Upper lobe of right lung (tissue), 1 donor: Measurements from ENCODE around the gene MORN5. TPM values are rescaled to one million over a fixed set of nuclear protein-coding genes. Genes with fewer than 3 reads are reported as not detected.

ENCODE experiments used
- ATAC-seq: fragments of 200-7000 bp; cut with Tn5 transposase; one replicate; pipeline ENCODE4 v1.9.1; 2020; ENCODE audit warnings: mild to moderate bottlenecking, moderate library complexity
- DNase-seq: peaks from one replicate; pipeline ENCODE4 v3.0.0-alpha.2; 2020
- H3K27ac ChIP-seq: fragments of 200-600 bp; one replicate; pipeline ENCODE4 v1.8.0; 2022
- H3K27me3 ChIP-seq: fragments of 200-600 bp; one replicate; pipeline ENCODE4 v1.8.0; 2022; ENCODE audit warnings: mild to moderate bottlenecking
- H3K36me3 ChIP-seq: fragments of 200-600 bp; one replicate; pipeline ENCODE4 v1.8.0; 2022
- H3K4me1 ChIP-seq: fragments of 200-600 bp; one replicate; pipeline ENCODE4 v1.8.0; 2022
- H3K4me3 ChIP-seq: fragments of 200-600 bp; one replicate; pipeline ENCODE4 v1.8.0; 2022; ENCODE audit warnings: mild to moderate bottlenecking
- H3K9me3 ChIP-seq: fragments of 200-600 bp; one replicate; pipeline ENCODE4 v1.8.0; 2022
- intact Hi-C: fragments of 100-400 bp; cut with DNase I; formaldehyde crosslinking; loops from one replicate; pipeline ENCODE4 v1.11.0; 2022
- total RNA-seq: library from RNA; stranded (reverse); fragmentation: NEBNext Ultra II Directional; extraction: Animal tissue kit (Norgen Biotek cat#: 25700); gene quantifications from one replicate; pipeline ENCODE4 v1.2.1, GENCODE V29; 2021
- TF ChIP-seq, protein P1 (sequence below): fragments of 200-600 bp; IDR thresholded peaks from one replicate; pipeline ENCODE4 v1.8.0; 2022; ENCODE audit warnings: antibody characterized with exemption
- donor health status: DM: no; HTN: yes; CAD: no; lungs with severe emphysema.

The MORN5 gene
- total RNA-seq, 1 donor from 2014 or later, result not detected

- no peak overlapping the region for H3K27ac ChIP-seq
- no peak overlapping the region for H3K4me3 ChIP-seq
- no peaks in the 10 kb centered on the region for H3K9me3 ChIP-seq
- TF ChIP-seq, protein P1, sequence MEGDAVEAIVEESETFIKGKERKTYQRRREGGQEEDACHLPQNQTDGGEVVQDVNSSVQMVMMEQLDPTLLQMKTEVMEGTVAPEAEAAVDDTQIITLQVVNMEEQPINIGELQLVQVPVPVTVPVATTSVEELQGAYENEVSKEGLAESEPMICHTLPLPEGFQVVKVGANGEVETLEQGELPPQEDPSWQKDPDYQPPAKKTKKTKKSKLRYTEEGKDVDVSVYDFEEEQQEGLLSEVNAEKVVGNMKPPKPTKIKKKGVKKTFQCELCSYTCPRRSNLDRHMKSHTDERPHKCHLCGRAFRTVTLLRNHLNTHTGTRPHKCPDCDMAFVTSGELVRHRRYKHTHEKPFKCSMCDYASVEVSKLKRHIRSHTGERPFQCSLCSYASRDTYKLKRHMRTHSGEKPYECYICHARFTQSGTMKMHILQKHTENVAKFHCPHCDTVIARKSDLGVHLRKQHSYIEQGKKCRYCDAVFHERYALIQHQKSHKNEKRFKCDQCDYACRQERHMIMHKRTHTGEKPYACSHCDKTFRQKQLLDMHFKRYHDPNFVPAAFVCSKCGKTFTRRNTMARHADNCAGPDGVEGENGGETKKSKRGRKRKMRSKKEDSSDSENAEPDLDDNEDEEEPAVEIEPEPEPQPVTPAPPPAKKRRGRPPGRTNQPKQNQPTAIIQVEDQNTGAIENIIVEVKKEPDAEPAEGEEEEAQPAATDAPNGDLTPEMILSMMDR, result no peak
- no peaks in the 10 kb centered on the region for H3K27me3 ChIP-seq
- DNase-seq (no peak), ATAC-seq (no peak)
- no peaks in the 10 kb centered on the region for H3K36me3 ChIP-seq
- intact Hi-C loops, result no loop called here
- H3K4me1 ChIP-seq, result no peaks in the 10 kb centered on the region
Measured at GRCh38 chr9:122119166-122119521, 40.6 kb upstream of the MORN5 start.

DNA sequence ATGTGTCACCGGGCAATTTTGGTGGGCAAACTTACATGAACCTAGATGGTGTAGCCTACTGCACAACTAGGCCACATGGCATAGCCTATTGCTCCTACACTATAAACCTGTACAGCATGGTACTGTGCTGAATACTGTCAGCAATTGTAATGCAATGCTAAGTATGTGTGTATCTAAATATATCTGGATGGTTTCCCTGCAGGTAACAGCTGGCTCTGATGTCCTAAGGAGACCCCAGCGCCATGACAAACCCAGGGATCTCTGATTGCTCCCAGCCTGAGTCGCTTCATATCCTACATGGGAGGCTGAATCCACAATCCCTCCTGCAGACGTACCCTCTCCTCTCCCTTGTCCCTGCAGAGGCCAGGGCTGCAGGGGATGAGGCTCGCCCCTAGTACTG lies 40.0 kb upstream of the MORN5 start:
- ATAC-seq (no peak), DNase-seq (no peak)
- Histone ChIP-seq H3K36me3 (no peaks in the 10 kb centered on the region), H3K27ac (no peak overlapping the region), H3K9me3 (no peaks in the 10 kb centered on the region), H3K4me1 (no peaks in the 10 kb centered on the region), H3K27me3 (no peaks in the 10 kb centered on the region), H3K4me3 (no peak overlapping the region)
- TF ChIP-seq, protein P1, result no peak
- intact Hi-C loops, result no loop called here

DNA sequence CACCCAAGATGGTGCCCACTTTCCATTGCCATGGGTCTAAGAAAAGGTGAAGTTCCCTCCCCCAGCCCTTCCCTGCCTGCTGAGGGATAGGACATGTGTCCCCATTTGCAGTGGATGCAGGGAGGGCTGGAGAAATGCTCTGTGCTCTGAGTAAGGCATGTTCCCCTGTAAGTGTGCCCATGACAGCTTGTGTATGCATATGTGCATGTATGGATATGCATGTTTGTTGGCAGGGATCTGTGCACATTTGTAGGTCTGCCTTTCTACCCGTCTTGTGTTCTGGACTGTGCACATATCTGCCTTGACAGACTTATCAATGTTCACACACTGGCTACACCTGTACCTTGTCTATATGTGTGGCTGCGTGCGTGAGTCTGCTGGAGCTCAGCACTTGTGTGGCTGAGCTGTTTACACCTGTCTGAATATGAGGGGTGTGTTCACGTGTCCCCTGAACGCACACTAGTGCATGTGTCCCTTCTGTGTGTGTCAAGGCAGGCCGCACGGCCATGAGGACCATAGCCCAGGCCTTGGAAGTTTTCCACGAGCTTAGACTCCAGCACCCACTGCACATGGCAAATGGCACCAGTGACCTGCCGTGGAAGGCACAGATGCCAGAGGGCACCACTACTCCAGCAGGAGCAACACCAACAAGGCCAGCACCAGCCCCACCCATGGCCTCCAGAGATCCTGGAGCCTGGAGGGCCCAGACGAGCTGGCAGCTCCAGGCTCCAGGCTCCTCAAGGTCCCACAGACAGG lies 39.2 kb upstream of the MORN5 start:
- Histone ChIP-seq H3K4me1 (peaks cover 3% of the 10 kb centered on the region), H3K4me3 (no peak overlapping the region), H3K27me3 (peaks cover 2% of the 10 kb centered on the region), H3K36me3 (no peaks in the 10 kb centered on the region), H3K27ac (no peak overlapping the region), H3K9me3 (no peaks in the 10 kb centered on the region)
- ATAC-seq (no peak), DNase-seq (no peak)
- TF ChIP-seq, protein P1, result no peak
- intact Hi-C loops, result no loop called here

DNA sequence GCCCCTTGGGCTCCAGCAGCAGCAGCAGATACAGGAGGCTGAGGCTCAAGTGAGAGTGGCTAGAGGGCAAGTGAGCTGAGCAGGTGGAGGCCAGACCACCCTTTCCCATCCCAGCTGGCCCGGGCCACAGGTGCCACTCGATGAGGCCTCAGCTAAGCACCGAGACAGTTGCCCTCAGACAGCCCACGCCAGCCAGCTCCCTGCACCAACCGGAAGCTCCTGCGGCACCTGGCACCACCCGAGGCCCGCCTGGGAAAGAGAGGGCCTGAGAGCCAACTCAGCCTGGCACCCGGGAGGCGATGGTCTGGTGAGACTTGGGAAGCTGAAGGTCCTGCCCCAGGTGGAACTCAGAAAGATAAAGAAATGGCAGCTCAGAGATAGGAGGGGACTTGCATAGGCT lies 38.3 kb upstream of the MORN5 start:
- no peak for ATAC-seq
- TF ChIP-seq, protein P1, result no peak
- H3K27ac ChIP-seq, result no peak overlapping the region
- peaks cover 12% of the 10 kb centered on the region for H3K4me1 ChIP-seq
- H3K27me3 ChIP-seq, result peaks cover 11% of the 10 kb centered on the region
- H3K4me3 ChIP-seq, result no peak overlapping the region
- no peaks in the 10 kb centered on the region for H3K36me3 ChIP-seq
- intact Hi-C loops, result no loop called here
- no peak for DNase-seq
- no peaks in the 10 kb centered on the region for H3K9me3 ChIP-seq

GRCh38 chr9:122121931-122122330 lies 37.8 kb upstream of the MORN5 start:
- Histone ChIP-seq H3K27me3 (peaks cover 16% of the 10 kb centered on the region), H3K4me1 (peaks cover 17% of the 10 kb centered on the region), H3K9me3 (no peaks in the 10 kb centered on the region), H3K4me3 (no peak overlapping the region), H3K36me3 (no peaks in the 10 kb centered on the region), H3K27ac (no peak overlapping the region)
- DNase-seq (no peak), ATAC-seq (no peak)
- TF ChIP-seq, protein P1, result no peak
- intact Hi-C loops, result no loop called here

GRCh38 chr9:122122468-122122867 lies 37.2 kb upstream of the MORN5 start:
- H3K27me3 ChIP-seq, result peaks cover 22% of the 10 kb centered on the region
- H3K36me3 ChIP-seq, result no peaks in the 10 kb centered on the region
- H3K27ac ChIP-seq, result no peak overlapping the region
- DNase-seq (no peak), ATAC-seq (no peak)
- TF ChIP-seq, protein P1, result no peak
- H3K4me1 ChIP-seq, result peaks cover 19% of the 10 kb centered on the region
- H3K9me3 ChIP-seq, result no peaks in the 10 kb centered on the region
- intact Hi-C loops, result no loop called here
- no peak overlapping the region for H3K4me3 ChIP-seq
